ENCODE results near the gene COA8. TPM values are rescaled to one million over a fixed set of nuclear protein-coding genes. Genes with fewer than 3 reads are reported as not detected.
A peak's percentile ranks its signal among the peaks of the same experiment; 100 is the strongest.

COA8 gene
- total RNA-seq, 1 donor from 2014 or later = 17.2 TPM

DNA sequence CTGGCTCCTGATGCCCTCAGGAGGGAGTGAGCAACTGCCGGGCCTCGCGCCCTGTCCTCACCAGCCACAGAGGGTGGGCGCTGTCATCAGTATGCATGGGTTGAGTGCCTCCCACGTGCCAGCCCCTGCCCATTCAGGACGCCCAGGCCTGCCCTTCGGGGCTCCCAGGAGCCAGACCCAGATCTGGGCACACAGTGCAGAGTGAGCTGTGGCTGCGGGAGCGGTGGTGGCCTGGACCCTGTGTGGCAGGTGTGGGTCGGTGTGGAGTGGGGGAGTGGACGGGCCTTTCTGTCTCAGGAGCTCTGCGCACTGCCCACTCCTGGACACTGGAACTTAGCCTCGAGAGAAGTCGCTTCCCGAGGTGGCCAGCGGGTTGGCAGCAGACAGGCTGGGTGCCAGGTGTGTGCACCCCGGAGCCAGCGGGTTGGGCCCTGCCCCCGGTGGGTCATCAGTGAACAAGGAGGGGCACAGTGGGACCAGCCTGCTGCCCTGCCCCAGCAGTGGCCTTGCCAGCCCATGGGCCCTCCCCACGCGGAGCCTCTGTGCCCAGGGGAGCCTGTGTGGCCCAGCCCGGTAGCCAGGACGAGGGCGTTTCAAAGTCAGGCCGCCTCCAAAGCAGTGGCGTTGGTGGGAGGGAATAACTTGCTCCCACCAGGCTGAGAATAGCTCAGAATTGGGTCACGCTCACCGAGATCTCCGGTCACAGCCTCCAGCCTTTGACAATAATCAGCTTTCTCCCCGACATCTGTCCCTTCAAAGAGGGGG is 24.3 kb upstream of the COA8 start:
- Histone ChIP-seq H3K27me3 (no peaks in the 10 kb centered on the region), H3K36me3 (peaks cover 0 to 5% of the 10 kb centered on the region in 2 donors), H3K27ac (peak overlapping the region; percentile 88), H3K4me3 (no peak overlapping the region), H3K4me1 (peaks cover 94% of the 10 kb centered on the region), H3K9me3 (no peaks in the 10 kb centered on the region)
- intact Hi-C loops (cut with DNase I) = no loop called here
- TF ChIP-seq POLR2A (IDR thresholded peaks at IDR 0.05) = no peak
- TF ChIP-seq, protein P1, sequence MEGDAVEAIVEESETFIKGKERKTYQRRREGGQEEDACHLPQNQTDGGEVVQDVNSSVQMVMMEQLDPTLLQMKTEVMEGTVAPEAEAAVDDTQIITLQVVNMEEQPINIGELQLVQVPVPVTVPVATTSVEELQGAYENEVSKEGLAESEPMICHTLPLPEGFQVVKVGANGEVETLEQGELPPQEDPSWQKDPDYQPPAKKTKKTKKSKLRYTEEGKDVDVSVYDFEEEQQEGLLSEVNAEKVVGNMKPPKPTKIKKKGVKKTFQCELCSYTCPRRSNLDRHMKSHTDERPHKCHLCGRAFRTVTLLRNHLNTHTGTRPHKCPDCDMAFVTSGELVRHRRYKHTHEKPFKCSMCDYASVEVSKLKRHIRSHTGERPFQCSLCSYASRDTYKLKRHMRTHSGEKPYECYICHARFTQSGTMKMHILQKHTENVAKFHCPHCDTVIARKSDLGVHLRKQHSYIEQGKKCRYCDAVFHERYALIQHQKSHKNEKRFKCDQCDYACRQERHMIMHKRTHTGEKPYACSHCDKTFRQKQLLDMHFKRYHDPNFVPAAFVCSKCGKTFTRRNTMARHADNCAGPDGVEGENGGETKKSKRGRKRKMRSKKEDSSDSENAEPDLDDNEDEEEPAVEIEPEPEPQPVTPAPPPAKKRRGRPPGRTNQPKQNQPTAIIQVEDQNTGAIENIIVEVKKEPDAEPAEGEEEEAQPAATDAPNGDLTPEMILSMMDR (IDR thresholded peaks at IDR 0.05) = no peak
- peak in 1 of 2 donors; percentile 35 for TF ChIP-seq POLR2AphosphoS5 (IDR thresholded peaks at IDR 0.05; ENCODE audit: insufficient read depth in 1 of 2, low read depth in 1 of 2)
- DNase-seq (ENCODE audit: extremely low spot score in 2 of 2) = no peak

DNA sequence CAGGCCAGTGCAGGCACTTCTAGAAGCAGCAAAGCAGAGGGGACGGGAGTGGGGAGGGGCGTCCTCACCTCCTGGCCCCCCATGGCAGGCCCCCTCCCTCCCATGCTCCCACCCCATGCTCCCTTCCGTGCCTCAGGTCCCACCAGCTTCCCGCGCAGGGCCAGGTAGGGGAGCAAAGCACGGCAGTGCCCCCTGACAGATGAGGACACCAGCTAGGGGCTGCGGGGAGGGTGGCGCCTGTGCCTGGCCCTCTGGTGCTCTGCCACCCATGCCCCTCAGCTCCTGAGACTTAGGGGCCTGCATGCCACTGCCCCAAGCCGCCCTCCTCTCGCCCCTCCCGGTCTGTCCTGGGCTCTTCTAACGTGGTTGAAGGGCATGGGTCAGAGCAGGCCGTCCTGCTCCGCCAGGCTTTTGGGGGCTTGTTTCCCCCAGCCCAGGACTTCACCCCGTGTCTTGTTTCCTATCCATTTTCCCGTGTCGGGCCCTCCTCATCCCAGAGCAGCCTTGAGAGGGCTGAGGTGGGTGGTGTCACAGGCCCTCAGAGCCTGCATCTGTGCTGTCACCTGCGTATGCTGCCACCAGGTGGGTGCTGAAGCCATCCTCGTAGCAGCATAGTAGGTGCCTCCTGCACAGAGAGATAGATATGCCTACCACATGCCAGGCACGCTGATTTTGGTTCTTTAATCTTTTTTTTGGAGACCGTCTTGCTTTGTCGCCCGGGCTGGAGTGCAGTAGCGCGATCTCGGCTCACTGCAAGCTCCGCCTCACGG is 23.5 kb upstream of the COA8 start:
- no peaks in the 10 kb centered on the region for H3K27me3 ChIP-seq
- intact Hi-C loops (cut with DNase I) = no loop called here
- no peaks in the 10 kb centered on the region for H3K9me3 ChIP-seq
- DNase-seq (ENCODE audit: extremely low spot score in 2 of 2) = no peak
- no peak overlapping the region for H3K4me3 ChIP-seq
- H3K36me3 ChIP-seq = peaks cover 0 to under 1% of the 10 kb centered on the region in 2 donors
- peaks cover 94% of the 10 kb centered on the region for H3K4me1 ChIP-seq
- H3K27ac ChIP-seq = peak overlapping the region; percentile 88
- TF ChIP-seq POLR2A (IDR thresholded peaks at IDR 0.05) (no peak), POLR2AphosphoS5 (IDR thresholded peaks at IDR 0.05; ENCODE audit: insufficient read depth in 1 of 2, low read depth in 1 of 2) (no peak)
- TF ChIP-seq, protein P1 (IDR thresholded peaks at IDR 0.05) = no peak

DNA sequence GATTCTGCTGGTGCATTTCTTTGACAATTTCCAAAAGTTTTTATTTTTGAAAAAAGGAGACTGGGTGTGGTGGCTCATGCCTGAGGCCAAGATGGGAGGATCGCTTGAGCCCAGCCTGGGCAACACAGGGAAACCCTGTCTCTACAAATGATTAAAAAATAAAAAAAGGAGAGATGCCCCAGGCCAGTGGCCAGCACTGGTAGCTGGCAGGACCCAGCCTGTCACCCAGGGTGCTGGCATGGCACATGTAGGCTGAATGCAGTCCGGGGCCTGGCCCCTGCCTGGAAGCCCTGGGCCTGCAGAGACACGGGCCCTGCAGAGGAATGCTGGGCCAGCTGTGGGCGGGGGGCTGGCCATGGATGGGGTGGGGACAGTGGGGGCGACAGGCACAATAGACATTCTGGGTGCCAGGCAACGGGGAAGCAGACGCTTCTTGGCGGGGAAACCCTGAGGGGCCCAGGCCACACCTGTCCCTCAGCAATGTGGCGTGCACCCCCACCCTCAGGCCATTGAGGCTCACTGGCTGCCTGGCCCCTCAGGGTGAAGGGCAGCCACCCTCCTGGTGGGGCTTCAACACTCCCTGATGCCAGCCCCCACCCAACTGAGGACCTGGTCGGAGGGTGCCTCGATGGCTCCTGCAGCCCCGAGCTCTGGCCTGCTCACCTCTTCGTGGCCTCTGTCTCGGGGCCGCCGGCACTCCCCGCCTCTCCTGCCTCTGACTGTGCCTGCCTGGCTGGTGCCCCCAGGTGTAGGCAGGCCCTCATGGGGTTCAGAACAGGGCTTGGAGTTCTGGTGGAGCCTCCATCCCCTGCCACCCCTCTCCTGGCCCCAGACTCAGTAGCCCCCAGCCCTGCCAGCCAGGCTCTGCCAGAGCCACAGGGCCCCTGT is 21.7 kb upstream of the COA8 start:
- Histone ChIP-seq H3K27ac (peak overlapping the region; percentile 88), H3K27me3 (no peaks in the 10 kb centered on the region), H3K4me3 (no peak overlapping the region), H3K9me3 (no peaks in the 10 kb centered on the region), H3K36me3 (no peaks in the 10 kb centered on the region), H3K4me1 (peaks cover 85% of the 10 kb centered on the region)
- TF ChIP-seq POLR2A (IDR thresholded peaks at IDR 0.05) (no peak), POLR2AphosphoS5 (IDR thresholded peaks at IDR 0.05; ENCODE audit: insufficient read depth in 1 of 2, low read depth in 1 of 2) (peak in 1 of 2 donors; percentile 1)
- intact Hi-C loops (cut with DNase I) = no loop called here
- no peak for DNase-seq (ENCODE audit: extremely low spot score in 2 of 2)

DNA sequence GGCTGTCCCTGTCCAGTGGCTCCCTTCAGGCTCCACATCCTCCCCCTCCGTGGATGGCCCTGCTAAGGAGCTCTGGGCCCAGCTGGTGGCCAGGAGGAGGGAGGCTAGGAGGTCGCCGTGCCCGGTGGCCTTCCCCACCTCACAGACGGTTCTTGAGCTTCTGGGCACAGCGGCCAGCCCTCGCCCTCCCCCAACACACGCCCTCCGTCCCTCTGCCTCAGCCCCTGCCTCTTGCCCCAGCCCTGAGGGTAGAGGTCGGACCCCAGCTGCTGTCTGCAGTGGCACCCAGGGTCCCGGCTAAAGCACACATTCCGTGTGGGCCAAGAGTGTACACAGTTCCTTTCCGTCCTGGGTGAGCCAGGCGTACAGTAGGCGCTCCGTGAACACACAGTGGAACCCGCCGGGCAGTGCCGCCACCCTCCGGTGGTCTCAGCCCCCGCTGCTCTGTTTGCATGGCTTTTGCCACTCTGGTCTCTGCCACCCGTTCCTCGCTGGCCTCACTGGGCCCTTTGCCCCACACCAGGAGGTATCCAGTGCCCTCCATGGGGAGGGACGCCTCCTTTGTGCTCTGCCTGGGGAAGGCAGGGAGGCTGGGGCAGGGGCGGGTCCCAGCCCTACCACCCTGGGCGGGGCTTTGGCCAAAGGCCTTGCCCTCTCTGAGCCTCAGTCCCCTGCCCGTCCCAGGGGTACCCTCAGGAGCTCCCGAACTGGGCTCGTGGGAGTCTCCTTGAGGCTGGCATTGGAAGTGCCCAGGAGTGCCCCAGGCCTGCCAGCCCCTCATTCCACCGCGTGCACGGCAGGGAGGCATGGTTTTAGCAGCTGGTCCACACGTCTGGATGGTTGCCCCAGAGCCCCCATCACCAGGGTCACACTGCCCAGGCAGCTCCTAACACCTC is 20.8 kb upstream of the COA8 start:
- DNase-seq (ENCODE audit: extremely low spot score in 2 of 2) = no peak
- Histone ChIP-seq H3K27me3 (no peaks in the 10 kb centered on the region), H3K4me1 (peaks cover 81% of the 10 kb centered on the region), H3K27ac (peak overlapping the region; percentile 88), H3K9me3 (no peaks in the 10 kb centered on the region), H3K4me3 (no peak overlapping the region), H3K36me3 (no peaks in the 10 kb centered on the region)
- intact Hi-C loops (cut with DNase I) = no loop called here
- TF ChIP-seq POLR2AphosphoS5 (IDR thresholded peaks at IDR 0.05; ENCODE audit: insufficient read depth in 1 of 2, low read depth in 1 of 2) (no peak), POLR2A (IDR thresholded peaks at IDR 0.05) (no peak)
- TF ChIP-seq, protein P1 (IDR thresholded peaks at IDR 0.05) = no peak

All from vagina (tissue), 2 donors.